ENCODE data around the gene ZDHHC12.

Gene ZDHHC12

DNA sequence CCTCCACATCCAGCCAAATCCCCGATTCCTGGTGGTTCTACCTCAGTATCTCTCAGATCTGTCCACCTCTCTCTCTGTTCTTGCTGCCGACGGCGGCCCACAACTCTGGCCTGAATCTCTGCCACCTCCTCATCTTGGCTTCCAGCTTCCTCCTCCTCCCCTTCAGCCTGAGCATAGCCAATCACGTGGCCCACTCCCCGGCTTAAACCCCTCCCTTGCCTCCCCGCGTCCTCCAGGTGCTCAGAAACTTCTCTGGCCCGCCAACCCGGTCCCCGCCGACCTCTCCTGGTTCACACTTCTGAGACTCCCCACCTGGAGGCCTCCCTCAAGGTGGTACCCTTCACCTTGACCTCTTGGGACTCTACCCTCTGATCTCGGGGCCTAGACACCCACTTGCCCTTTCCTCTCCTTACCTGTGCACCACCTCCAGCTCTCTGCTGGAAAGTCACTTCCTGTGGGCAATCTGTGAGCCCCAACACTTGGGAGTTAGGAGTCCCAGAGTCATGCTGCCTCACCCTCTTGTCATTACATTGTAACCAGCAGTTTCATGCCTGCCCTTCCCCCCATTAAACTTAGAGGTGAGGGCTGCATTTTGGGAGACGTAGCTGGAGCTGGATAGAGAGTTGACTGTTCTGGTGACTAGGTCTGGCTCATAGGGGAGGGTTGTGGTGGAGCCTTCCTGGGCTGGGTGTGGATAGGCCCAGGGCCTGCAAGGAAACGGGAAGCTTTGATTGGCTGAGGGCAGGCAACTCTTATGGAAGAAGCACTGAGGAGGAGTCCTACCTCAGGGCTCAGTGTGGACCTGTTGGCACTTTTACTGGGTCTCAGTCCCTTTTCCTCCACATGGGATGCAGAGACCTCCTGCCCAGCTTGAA, 39.4 kb downstream of the ZDHHC12 start:
- Histone ChIP-seq H2BK120ac (ENCODE audit: low read depth, low read length) (no peak overlapping the region), H3K4ac (ENCODE audit: low read length) (no peak overlapping the region), H2BK12ac (ENCODE audit: low read length) (peak overlapping the region; percentile 24), H3K18ac (ENCODE audit: low read length) (peak overlapping the region; percentile 92), H3K4me2 (ENCODE audit: insufficient read depth, low read length, poor library complexity, severe bottlenecking) (peak overlapping the region; percentile 85), H3K27ac (replicated peaks; ENCODE audit: low read length) (peak overlapping the region; percentile 87), H3K27me3 (ENCODE audit: control insufficient read depth in 3 of 3, insufficient read depth in 3 of 3, low read depth in 1 of 3, low read length in 3 of 3) (no peaks in the 10 kb centered on the region), H4K8ac (ENCODE audit: low read depth, low read length) (no peak overlapping the region), H2AFZ (ENCODE audit: low read length) (peak overlapping the region; percentile 90), H2BK15ac (ENCODE audit: low read length) (peak overlapping the region; percentile 6), H2BK5ac (ENCODE audit: low read length) (no peak overlapping the region), H4K91ac (ENCODE audit: low read depth, low read length, poor library complexity) (no peak overlapping the region), H3K9ac (ENCODE audit: low read depth, low read length, poor library complexity) (no peak overlapping the region), H3K4me1 (ENCODE audit: control insufficient read depth in 2 of 2, insufficient read depth in 1 of 2, low read depth in 1 of 2, low read length in 2 of 2) (peaks cover 15 to 24% of the 10 kb centered on the region in 2 donors), H3K14ac (ENCODE audit: low read length) (no peak overlapping the region), H3K9me3 (replicated peaks in 1 of 2; ENCODE audit: control insufficient read depth in 2 of 2, insufficient read depth in 1 of 2, low read depth in 1 of 2, low read length in 2 of 2) (no peaks in the 10 kb centered on the region), H3K23ac (ENCODE audit: low read depth, low read length, poor library complexity) (no peak overlapping the region), H3K4me3 (ENCODE audit: low read length in 2 of 2) (peak overlapping the region; percentile 65 to 79), H3K36me3 (replicated peaks in 1 of 2; ENCODE audit: control insufficient read depth in 2 of 2, insufficient read depth in 2 of 2, low read length in 2 of 2) (no peaks in the 10 kb centered on the region), H2AK5ac (ENCODE audit: low read depth, low read length) (no peak overlapping the region), H3K79me1 (ENCODE audit: low read depth, low read length) (peaks cover 2% of the 10 kb centered on the region)
- no CpG with 5 or more reads among the region's 15 CpGs for WGBS, 2 donors (ENCODE audit: extremely low coverage in 2 of 2, insufficient read length in 2 of 2, insufficient replicate concordance in 1 of 2)
- peak; percentile 63 for DNase-seq (ENCODE audit: low spot score)

DNA sequence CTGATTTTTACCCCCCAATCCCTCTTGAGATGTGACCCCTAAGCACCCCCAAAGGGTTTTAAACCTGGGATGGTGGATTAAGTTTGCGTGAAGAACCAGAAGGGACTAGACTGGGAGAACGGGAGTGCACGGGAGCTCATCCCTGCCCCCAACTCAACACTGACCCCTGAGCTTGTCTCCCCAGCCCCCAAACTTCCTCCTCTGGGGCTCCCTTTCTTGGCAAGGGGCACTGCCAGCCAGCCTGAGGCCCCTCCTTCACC, 39.9 kb downstream of the ZDHHC12 start:
- Histone ChIP-seq H2AFZ (ENCODE audit: low read length) (peak overlapping the region; percentile 90), H3K36me3 (replicated peaks in 1 of 2; ENCODE audit: control insufficient read depth in 2 of 2, insufficient read depth in 2 of 2, low read length in 2 of 2) (no peaks in the 10 kb centered on the region), H2BK5ac (ENCODE audit: low read length) (no peak overlapping the region), H3K14ac (ENCODE audit: low read length) (no peak overlapping the region), H3K4ac (ENCODE audit: low read length) (peak overlapping the region; percentile 13), H4K8ac (ENCODE audit: low read depth, low read length) (no peak overlapping the region), H2BK120ac (ENCODE audit: low read depth, low read length) (no peak overlapping the region), H2AK5ac (ENCODE audit: low read depth, low read length) (no peak overlapping the region), H3K18ac (ENCODE audit: low read length) (peak overlapping the region; percentile 92), H2BK12ac (ENCODE audit: low read length) (peak overlapping the region; percentile 24), H3K9ac (ENCODE audit: low read depth, low read length, poor library complexity) (no peak overlapping the region), H3K4me1 (ENCODE audit: control insufficient read depth in 2 of 2, insufficient read depth in 1 of 2, low read depth in 1 of 2, low read length in 2 of 2) (peaks cover 15 to 24% of the 10 kb centered on the region in 2 donors), H3K4me2 (ENCODE audit: insufficient read depth, low read length, poor library complexity, severe bottlenecking) (peak overlapping the region; percentile 85), H2BK15ac (ENCODE audit: low read length) (peak overlapping the region; percentile 6), H3K27me3 (ENCODE audit: control insufficient read depth in 3 of 3, insufficient read depth in 3 of 3, low read depth in 1 of 3, low read length in 3 of 3) (no peaks in the 10 kb centered on the region), H3K27ac (replicated peaks; ENCODE audit: low read length) (peak overlapping the region; percentile 87), H3K79me1 (ENCODE audit: low read depth, low read length) (peaks cover 2% of the 10 kb centered on the region), H3K4me3 (ENCODE audit: low read length in 2 of 2) (peak overlapping the region; percentile 65 to 79), H3K23ac (ENCODE audit: low read depth, low read length, poor library complexity) (no peak overlapping the region), H3K9me3 (replicated peaks in 1 of 2; ENCODE audit: control insufficient read depth in 2 of 2, insufficient read depth in 1 of 2, low read depth in 1 of 2, low read length in 2 of 2) (no peaks in the 10 kb centered on the region), H4K91ac (ENCODE audit: low read depth, low read length, poor library complexity) (no peak overlapping the region)
- WGBS, 2 donors (ENCODE audit: extremely low coverage in 2 of 2, insufficient read length in 2 of 2, insufficient replicate concordance in 1 of 2): no CpG with 5 or more reads among the region's 3 CpGs
- peak; percentile 29 for DNase-seq (ENCODE audit: low spot score)

- H2AFZ ChIP-seq (ENCODE audit: low read length): peak overlapping the region; percentile 90
- H4K8ac ChIP-seq (ENCODE audit: low read depth, low read length): no peak overlapping the region
- no peaks in the 10 kb centered on the region for H3K9me3 ChIP-seq (replicated peaks in 1 of 2; ENCODE audit: control insufficient read depth in 2 of 2, insufficient read depth in 1 of 2, low read depth in 1 of 2, low read length in 2 of 2)
- H3K27me3 ChIP-seq (ENCODE audit: control insufficient read depth in 3 of 3, insufficient read depth in 3 of 3, low read depth in 1 of 3, low read length in 3 of 3): no peaks in the 10 kb centered on the region
- H2AK5ac ChIP-seq (ENCODE audit: low read depth, low read length): no peak overlapping the region
- H2BK5ac ChIP-seq (ENCODE audit: low read length): no peak overlapping the region
- H3K4me3 ChIP-seq (ENCODE audit: low read length in 2 of 2): peak overlapping the region; percentile 65 to 79
- H2BK12ac ChIP-seq (ENCODE audit: low read length): peak overlapping the region; percentile 24
- peak overlapping the region; percentile 87 for H3K27ac ChIP-seq (replicated peaks; ENCODE audit: low read length)
- no peaks in the 10 kb centered on the region for H3K36me3 ChIP-seq (replicated peaks in 1 of 2; ENCODE audit: control insufficient read depth in 2 of 2, insufficient read depth in 2 of 2, low read length in 2 of 2)
- DNase-seq (ENCODE audit: low spot score): peak; percentile 76
- H3K18ac ChIP-seq (ENCODE audit: low read length): peak overlapping the region; percentile 68
- peak overlapping the region; percentile 90 for H3K23ac ChIP-seq (ENCODE audit: low read depth, low read length, poor library complexity)
- WGBS, 2 donors (ENCODE audit: extremely low coverage in 2 of 2, insufficient read length in 2 of 2, insufficient replicate concordance in 1 of 2): no CpG with 5 or more reads among the region's 21 CpGs
- H3K4me2 ChIP-seq (ENCODE audit: insufficient read depth, low read length, poor library complexity, severe bottlenecking): peak overlapping the region; percentile 85
- H3K14ac ChIP-seq (ENCODE audit: low read length): no peak overlapping the region
- H3K4ac ChIP-seq (ENCODE audit: low read length): peak overlapping the region; percentile 13
- H3K4me1 ChIP-seq (ENCODE audit: control insufficient read depth in 2 of 2, insufficient read depth in 1 of 2, low read depth in 1 of 2, low read length in 2 of 2): peaks cover 15 to 22% of the 10 kb centered on the region in 2 donors
- H3K9ac ChIP-seq (ENCODE audit: low read depth, low read length, poor library complexity): peak overlapping the region; percentile 70
- peak overlapping the region; percentile 6 for H2BK15ac ChIP-seq (ENCODE audit: low read length)
- no peak overlapping the region for H4K91ac ChIP-seq (ENCODE audit: low read depth, low read length, poor library complexity)
- peaks cover 2% of the 10 kb centered on the region for H3K79me1 ChIP-seq (ENCODE audit: low read depth, low read length)
- H2BK120ac ChIP-seq (ENCODE audit: low read depth, low read length): no peak overlapping the region
These were observed 40.4 kb downstream of the ZDHHC12 start for GRCh38 chr9:128683340-128684064.

- H3K9ac ChIP-seq (ENCODE audit: low read depth, low read length, poor library complexity): no peak overlapping the region
- H2BK15ac ChIP-seq (ENCODE audit: low read length): no peak overlapping the region
- DNase-seq (ENCODE audit: low spot score): no peak
- H3K4me3 ChIP-seq (ENCODE audit: low read length in 2 of 2): no peak overlapping the region
- no peaks in the 10 kb centered on the region for H3K4me1 ChIP-seq (ENCODE audit: control insufficient read depth in 2 of 2, insufficient read depth in 1 of 2, low read depth in 1 of 2, low read length in 2 of 2)
- H3K27me3 ChIP-seq (ENCODE audit: control insufficient read depth in 3 of 3, insufficient read depth in 3 of 3, low read depth in 1 of 3, low read length in 3 of 3): no peaks in the 10 kb centered on the region
- no peak overlapping the region for H3K18ac ChIP-seq (ENCODE audit: low read length)
- no CpG with 5 or more reads among the region's 10 CpGs for WGBS, 2 donors (ENCODE audit: extremely low coverage in 2 of 2, insufficient read length in 2 of 2, insufficient replicate concordance in 1 of 2)
- no peaks in the 10 kb centered on the region for H3K36me3 ChIP-seq (replicated peaks in 1 of 2; ENCODE audit: control insufficient read depth in 2 of 2, insufficient read depth in 2 of 2, low read length in 2 of 2)
- no peak overlapping the region for H2BK120ac ChIP-seq (ENCODE audit: low read depth, low read length)
- H3K23ac ChIP-seq (ENCODE audit: low read depth, low read length, poor library complexity): no peak overlapping the region
- no peak overlapping the region for H2BK12ac ChIP-seq (ENCODE audit: low read length)
- no peaks in the 10 kb centered on the region for H3K9me3 ChIP-seq (replicated peaks in 1 of 2; ENCODE audit: control insufficient read depth in 2 of 2, insufficient read depth in 1 of 2, low read depth in 1 of 2, low read length in 2 of 2)
- no peak overlapping the region for H2BK5ac ChIP-seq (ENCODE audit: low read length)
- no peak overlapping the region for H4K91ac ChIP-seq (ENCODE audit: low read depth, low read length, poor library complexity)
- H2AFZ ChIP-seq (ENCODE audit: low read length): no peak overlapping the region
- no peak overlapping the region for H3K14ac ChIP-seq (ENCODE audit: low read length)
- H3K4ac ChIP-seq (ENCODE audit: low read length): no peak overlapping the region
- H4K8ac ChIP-seq (ENCODE audit: low read depth, low read length): no peak overlapping the region
- no peak overlapping the region for H3K27ac ChIP-seq (replicated peaks; ENCODE audit: low read length)
- H2AK5ac ChIP-seq (ENCODE audit: low read depth, low read length): no peak overlapping the region
- no peaks in the 10 kb centered on the region for H3K79me1 ChIP-seq (ENCODE audit: low read depth, low read length)
- H3K4me2 ChIP-seq (ENCODE audit: insufficient read depth, low read length, poor library complexity, severe bottlenecking): no peak overlapping the region
These were observed 46.1 kb downstream of the ZDHHC12 start for GRCh38 chr9:128677794-128678193.

All from neuronal stem cell (in vitro differentiated cells).